Measurements from ENCODE around the gene GLI2. TPM values are rescaled to one million over a fixed set of nuclear protein-coding genes. Genes with fewer than 3 reads are reported as not detected.

Gene GLI2
- polyA plus RNA-seq (2011; rRNA removed) (5.2 and 8.4 TPM in 2 replicates), polyA minus RNA-seq (2011; rRNA and poly(A)+ RNA removed) (7.8 and 11.5 TPM in 2 replicates)

GRCh38 chr2:120735746-120736170 lies at the start of gene GLI2:
TSS of gene GLI2 (plus strand) at chr2:120735868. CDS start at chr2:120797321, 61,453 bp downstream.
- POLR2A ChIA-PET = interaction anchor here (0.8 to 2.8 kb wide), 4 partner anchors 15 to 132 kb away, joined by 5 to 47 read pairs (median 12); no protein-coding TSS in a partner anchor
- Histone ChIP-seq H3K27ac (ENCODE audit: low read depth, low read length) (peak within 1 kb of the TSS; percentile 91), H3K9me3 (ENCODE audit: control insufficient read depth, insufficient read depth, low read length) (peaks cover 8% of the 10 kb centered on the region; the same call in 1 of the 2 replicates), H3K4me3 (ENCODE audit: low read depth, low read length) (peak within 1 kb of the TSS; percentile 84), H3K27me3 (ENCODE audit: control insufficient read depth, insufficient read depth, low read length) (no peaks in the 10 kb centered on the region)
- TF ChIP-seq, protein P1, sequence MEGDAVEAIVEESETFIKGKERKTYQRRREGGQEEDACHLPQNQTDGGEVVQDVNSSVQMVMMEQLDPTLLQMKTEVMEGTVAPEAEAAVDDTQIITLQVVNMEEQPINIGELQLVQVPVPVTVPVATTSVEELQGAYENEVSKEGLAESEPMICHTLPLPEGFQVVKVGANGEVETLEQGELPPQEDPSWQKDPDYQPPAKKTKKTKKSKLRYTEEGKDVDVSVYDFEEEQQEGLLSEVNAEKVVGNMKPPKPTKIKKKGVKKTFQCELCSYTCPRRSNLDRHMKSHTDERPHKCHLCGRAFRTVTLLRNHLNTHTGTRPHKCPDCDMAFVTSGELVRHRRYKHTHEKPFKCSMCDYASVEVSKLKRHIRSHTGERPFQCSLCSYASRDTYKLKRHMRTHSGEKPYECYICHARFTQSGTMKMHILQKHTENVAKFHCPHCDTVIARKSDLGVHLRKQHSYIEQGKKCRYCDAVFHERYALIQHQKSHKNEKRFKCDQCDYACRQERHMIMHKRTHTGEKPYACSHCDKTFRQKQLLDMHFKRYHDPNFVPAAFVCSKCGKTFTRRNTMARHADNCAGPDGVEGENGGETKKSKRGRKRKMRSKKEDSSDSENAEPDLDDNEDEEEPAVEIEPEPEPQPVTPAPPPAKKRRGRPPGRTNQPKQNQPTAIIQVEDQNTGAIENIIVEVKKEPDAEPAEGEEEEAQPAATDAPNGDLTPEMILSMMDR (IDR thresholded peaks at IDR 0.05; ENCODE audit: low read depth, low read length) = peak; percentile 56
- peak; percentile 55 for DNase-seq (ENCODE audit: low read depth, low spot score)
- CTCF ChIA-PET = interaction anchor here (0.7 to 2.5 kb wide), 23 partner anchors 8 to 336 kb away, joined by 3 to 12 read pairs (median 4); no protein-coding TSS in a partner anchor

GRCh38 chr2:120685974-120686297 lies 49.7 kb upstream of the GLI2 start:
- Histone ChIP-seq H3K27ac (ENCODE audit: low read depth, low read length) (no peak overlapping the region), H3K9me3 (ENCODE audit: control insufficient read depth, insufficient read depth, low read length) (no peaks in the 10 kb centered on the region; the same call in 1 of the 2 replicates), H3K27me3 (ENCODE audit: control insufficient read depth, insufficient read depth, low read length) (peaks cover 18% of the 10 kb centered on the region), H3K4me3 (ENCODE audit: low read depth, low read length) (no peak overlapping the region)
- no peak for DNase-seq (ENCODE audit: low read depth, low spot score)
- CTCF ChIA-PET = interaction anchor here (1.3 to 2.6 kb wide), 3 partner anchors 10 to 392 kb away, joined by 3 to 12 read pairs (median 4); no protein-coding TSS in a partner anchor
- POLR2A ChIA-PET = no interaction called here
- TF ChIP-seq, protein P1 (IDR thresholded peaks at IDR 0.05; ENCODE audit: low read depth, low read length) = no peak

DNA sequence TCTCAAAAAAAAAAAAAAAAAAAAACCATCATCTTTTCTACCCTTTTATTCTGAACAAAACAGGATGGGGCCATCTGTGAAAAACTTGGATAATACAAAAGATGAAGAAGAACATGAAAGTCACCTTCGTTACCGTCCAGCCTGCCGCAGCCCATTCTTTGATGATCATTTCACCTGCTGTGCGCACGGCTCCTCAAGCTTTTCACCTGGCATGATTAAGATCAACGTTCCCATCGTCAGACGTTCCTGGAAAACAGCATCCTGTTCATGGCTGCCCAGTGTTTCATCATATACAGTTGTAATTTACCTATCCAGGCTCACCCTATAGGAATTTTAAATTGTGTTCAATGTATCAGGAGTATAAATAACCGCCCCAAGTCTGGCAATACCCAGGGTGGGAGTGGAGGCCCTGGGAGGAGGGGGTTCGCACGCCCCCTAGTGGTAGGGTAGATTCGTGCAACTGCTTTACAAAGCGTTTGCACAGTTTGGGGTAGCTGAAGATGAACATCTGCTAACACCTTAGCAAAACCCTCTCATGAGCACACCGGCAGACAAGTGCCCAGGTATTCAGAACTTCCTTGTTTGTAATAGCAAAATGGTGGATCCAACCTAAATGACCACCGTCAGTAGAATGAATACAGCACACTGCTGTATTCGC lies 49.0 kb upstream of the GLI2 start:
- Histone ChIP-seq H3K9me3 (ENCODE audit: control insufficient read depth, insufficient read depth, low read length) (peaks cover 3% of the 10 kb centered on the region), H3K27ac (ENCODE audit: low read depth, low read length) (no peak overlapping the region), H3K4me3 (ENCODE audit: low read depth, low read length) (no peak overlapping the region), H3K27me3 (ENCODE audit: control insufficient read depth, insufficient read depth, low read length) (peaks cover 15% of the 10 kb centered on the region)
- ChIA-PET CTCF (interaction anchor here (0.6 to 2.6 kb wide), 4 partner anchors 9 to 391 kb away, joined by 3 to 12 read pairs (median 4); no protein-coding TSS in a partner anchor), POLR2A (no interaction called here)
- TF ChIP-seq, protein P1 (IDR thresholded peaks at IDR 0.05; ENCODE audit: low read depth, low read length) = peak; percentile 38
- no peak for DNase-seq (ENCODE audit: low read depth, low spot score)

DNA sequence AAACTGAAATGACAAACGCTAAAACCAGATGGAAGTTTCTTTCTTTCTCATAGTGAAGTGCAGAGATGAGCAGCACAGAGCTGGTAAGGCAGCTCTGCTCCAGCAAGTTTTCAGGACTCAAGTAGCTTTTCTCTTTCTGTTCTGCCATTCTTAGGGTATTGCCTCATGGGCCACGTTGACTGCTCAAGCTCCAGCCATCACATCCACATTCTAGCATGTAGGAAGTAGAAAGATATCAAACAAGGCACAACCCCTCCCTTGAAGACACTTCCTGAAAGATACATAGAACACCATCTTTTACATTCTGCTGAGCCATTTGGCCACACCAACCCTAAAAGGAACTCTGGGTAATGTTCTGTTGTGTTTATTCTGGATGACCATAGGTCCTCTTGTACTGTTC lies 48.5 kb upstream of the GLI2 start:
- CTCF ChIA-PET = interaction anchor here (0.6 to 2.6 kb wide), 3 partner anchors 9 to 384 kb away, joined by 3 to 12 read pairs (median 4); no protein-coding TSS in a partner anchor
- Histone ChIP-seq H3K9me3 (ENCODE audit: control insufficient read depth, insufficient read depth, low read length) (peaks cover 3% of the 10 kb centered on the region), H3K4me3 (ENCODE audit: low read depth, low read length) (no peak overlapping the region), H3K27ac (ENCODE audit: low read depth, low read length) (no peak overlapping the region), H3K27me3 (ENCODE audit: control insufficient read depth, insufficient read depth, low read length) (peaks cover 15% of the 10 kb centered on the region)
- TF ChIP-seq, protein P1 (IDR thresholded peaks at IDR 0.05; ENCODE audit: low read depth, low read length) = no peak
- POLR2A ChIA-PET = no interaction called here
- no peak for DNase-seq (ENCODE audit: low read depth, low spot score)

DNA sequence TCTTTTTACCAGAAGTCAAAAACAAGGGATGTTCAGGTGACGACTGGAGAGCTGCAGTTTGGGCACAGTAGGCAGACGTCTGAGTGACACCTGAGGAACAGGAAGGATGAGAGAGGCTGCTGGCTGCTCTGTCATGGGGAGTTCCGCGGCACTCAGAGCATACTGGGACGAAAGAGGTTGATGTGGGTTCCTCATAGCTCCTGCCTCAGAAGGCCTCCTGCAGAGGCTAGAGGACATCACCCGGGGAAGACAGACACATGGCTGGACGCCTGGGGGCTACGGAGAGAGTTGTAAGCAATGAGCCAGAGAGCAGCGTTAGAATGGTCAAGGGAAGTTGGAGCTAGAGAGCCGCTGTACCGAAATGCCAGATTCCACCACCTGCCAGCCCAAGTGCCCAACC lies 45.1 kb upstream of the GLI2 start:
- H3K4me3 ChIP-seq (ENCODE audit: low read depth, low read length) = no peak overlapping the region
- no peak for DNase-seq (ENCODE audit: low read depth, low spot score)
- peaks cover 15% of the 10 kb centered on the region for H3K27me3 ChIP-seq (ENCODE audit: control insufficient read depth, insufficient read depth, low read length)
- H3K27ac ChIP-seq (ENCODE audit: low read depth, low read length) = no peak overlapping the region
- TF ChIP-seq, protein P1 (IDR thresholded peaks at IDR 0.05; ENCODE audit: low read depth, low read length) = no peak
- ChIA-PET POLR2A (no interaction called here), CTCF (interaction anchor here (0.6 to 11.8 kb wide), 6 partner anchors 10 to 390 kb away, joined by 3 to 223 read pairs (median 5); no protein-coding TSS in a partner anchor)
- peaks cover 3% of the 10 kb centered on the region for H3K9me3 ChIP-seq (ENCODE audit: control insufficient read depth, insufficient read depth, low read length)

Data from AG04450 (cell line).